ENCODE results near the gene CUX1. TPM values are rescaled to one million over a fixed set of nuclear protein-coding genes. Genes with fewer than 3 reads are reported as not detected.
A peak's percentile ranks its signal among the peaks of the same experiment; 100 is the strongest.
"Not testable (repeated sequence)": the region's sequence is repeated elsewhere in the genome, so short reads cannot be mapped to it uniquely, and the experiment has no call there.

CUX1 gene
- polyA plus RNA-seq, 3 donors from 2014 or later, result 3.1 to 25.9 (median 12.5) TPM

- H3K4me1 Mint-ChIP-seq, result peaks cover 19 to 25% of the 10 kb centered on the region in 2 donors
- H3K27ac Mint-ChIP-seq, result peak overlapping the region in 1 of 6 donors; percentile 53
- no peak for DNase-seq
- peaks cover 2 to 7% (median 6%) of the 10 kb centered on the region in 3 donors for H3K27me3 Mint-ChIP-seq (ENCODE audit: low read depth in 3 of 3)
- H3K4me3 Mint-ChIP-seq, result peak overlapping the region; percentile 69 to 79 (median 72)
- no peaks in the 10 kb centered on the region for H3K36me3 Mint-ChIP-seq
- no peaks in the 10 kb centered on the region for H3K9me3 Mint-ChIP-seq
These were observed 3.9 kb upstream of the CUX1 start for GRCh38 chr7:101813402-101814019.

DNA sequence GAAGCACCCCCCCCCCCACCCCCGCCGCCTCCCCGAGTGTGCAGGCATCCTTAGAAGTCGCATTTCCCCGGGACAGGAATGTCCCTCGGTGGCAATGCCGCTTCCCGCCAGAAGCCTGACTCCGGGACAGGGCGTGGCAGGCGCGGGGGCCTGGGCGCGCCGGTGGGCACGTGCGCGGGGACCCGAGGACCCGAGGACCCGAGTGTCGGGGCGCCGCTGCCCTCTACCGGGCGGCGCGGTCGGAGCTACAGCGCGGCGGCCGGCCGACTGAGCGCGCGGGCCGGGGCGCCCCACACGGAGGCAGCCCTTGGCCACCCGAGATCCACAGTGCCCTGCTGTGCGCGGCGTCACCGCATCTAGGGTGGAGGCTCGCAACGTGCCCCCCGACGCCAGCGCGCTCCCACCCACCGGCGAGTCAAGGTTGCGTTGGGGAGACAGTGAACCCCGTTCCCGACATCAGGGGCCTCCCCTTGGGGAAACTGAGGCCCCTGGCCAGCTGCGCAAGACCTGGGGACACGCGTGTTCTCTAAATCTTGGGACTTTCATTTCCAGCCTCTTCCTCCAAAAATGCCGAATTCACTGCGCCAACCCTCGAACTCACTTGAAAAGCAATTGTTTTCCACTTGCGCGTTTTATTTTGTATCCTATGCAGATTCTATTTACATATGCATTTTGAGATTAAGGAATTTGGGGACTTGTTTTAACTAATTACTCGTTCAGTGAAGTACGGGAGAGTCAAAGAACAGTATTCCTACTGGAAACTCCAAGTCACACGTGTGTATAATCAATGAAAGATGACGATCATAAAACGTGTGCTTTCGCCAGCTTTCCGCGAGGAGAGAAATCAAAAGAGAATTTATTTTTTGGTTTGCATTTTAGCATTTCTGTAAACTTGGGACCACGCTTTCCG is 3.1 kb upstream of the CUX1 start:
- DNase-seq, result peak; percentile 50 to 55 (median 51)
- H3K27ac Mint-ChIP-seq, result peak overlapping the region; percentile 2 to 85 (median 47)
- no peaks in the 10 kb centered on the region for H3K36me3 Mint-ChIP-seq
- peaks cover 0 to 7% (median 6%) of the 10 kb centered on the region in 3 donors for H3K27me3 Mint-ChIP-seq (ENCODE audit: low read depth in 3 of 3)
- peaks cover 21 to 30% of the 10 kb centered on the region in 2 donors for H3K4me1 Mint-ChIP-seq
- H3K9me3 Mint-ChIP-seq, result no peaks in the 10 kb centered on the region
- H3K4me3 Mint-ChIP-seq, result peak overlapping the region; percentile 85 to 97 (median 95)

DNA sequence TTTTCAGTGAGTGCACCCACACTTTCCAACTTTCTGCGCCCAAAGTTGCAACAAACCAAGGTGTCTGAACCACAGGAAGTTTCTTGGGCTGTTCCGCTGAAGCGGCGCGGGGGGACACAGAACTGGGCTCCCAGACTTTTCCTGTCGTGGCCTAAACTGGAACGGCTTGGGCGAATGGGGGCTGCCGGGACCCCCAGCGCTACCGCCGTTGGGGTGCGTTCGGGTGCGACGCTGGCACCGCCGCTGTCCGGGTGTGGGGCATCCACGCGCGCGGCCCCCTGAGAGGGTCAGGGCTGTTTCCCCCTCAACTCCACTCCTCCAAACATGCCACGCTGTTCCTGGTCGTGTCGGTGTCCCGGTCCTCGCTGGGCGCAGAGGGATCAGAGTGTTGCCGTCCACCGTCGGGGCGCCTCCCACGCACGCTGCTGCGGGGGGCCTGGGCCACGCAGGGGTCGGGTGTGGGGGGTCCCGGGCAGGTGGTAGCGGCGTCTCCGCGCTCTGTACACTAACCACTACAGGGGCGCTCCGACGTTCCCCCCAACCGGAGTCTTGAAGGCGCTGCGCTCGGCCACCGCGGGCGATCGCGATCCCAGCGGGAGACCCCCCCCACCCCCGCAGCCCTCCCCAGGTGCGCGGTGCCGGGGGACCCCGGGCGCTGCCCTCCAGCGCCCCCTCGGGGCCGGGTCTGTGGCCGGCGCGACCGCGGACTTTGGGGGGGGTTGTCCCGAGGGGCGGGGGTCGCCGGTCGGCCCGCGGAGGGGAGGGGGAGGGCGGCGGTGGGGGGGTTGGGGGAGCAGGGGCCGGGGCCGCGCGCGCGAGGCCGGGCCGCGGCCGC is 2.2 kb upstream of the CUX1 start:
- Mint-ChIP-seq H3K4me3 (peak overlapping the region; percentile 85 to 97 (median 95)), H3K36me3 (no peaks in the 10 kb centered on the region), H3K27ac (peak overlapping the region; percentile 2 to 85 (median 47)), H3K4me1 (peaks cover 22 to 39% of the 10 kb centered on the region in 2 donors), H3K9me3 (no peaks in the 10 kb centered on the region), H3K27me3 (ENCODE audit: low read depth in 3 of 3) (peaks cover 0 to 7% (median 6%) of the 10 kb centered on the region in 3 donors)
- DNase-seq, result peak; percentile 68 to 71 (median 68)

DNA sequence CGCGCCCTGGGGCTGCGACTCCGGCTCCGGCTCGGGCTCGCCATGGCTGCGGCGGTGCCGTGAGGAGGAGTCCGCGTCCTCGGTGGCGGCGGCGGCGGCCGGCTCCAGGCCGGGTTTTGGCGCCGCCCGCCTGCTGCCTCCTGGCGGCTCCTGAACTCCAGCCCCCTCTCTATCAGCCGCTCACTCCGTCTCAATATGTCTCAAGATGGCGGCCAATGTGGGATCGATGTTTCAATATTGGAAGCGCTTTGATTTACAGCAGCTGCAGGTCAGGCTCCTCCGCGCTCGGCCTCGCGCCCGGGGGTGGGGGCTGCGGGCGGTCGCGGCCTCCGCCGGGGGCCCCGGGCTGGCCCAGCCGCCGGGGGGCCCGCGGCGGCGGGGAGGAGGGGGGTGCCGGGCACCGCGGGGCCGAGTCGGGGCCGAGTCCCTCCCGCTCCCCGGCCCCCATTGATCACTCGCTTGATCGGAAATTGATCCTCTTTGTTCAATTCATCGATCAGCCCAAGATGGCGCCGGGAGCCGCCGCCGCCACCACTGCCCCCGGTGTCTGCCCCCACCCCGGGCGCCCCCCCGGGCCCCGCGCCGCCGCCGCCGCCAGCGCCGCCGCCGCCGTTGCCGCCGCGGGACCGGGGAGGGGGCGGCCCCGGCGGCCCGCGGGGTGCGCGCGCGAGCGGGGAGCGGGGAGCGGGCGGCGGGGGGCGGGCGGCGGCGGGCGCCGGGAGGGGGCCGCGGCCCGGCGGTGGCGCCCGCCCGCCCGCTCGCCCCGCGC is 1.4 kb upstream of the CUX1 start:
- H3K36me3 Mint-ChIP-seq, result no peaks in the 10 kb centered on the region
- no peaks in the 10 kb centered on the region for H3K9me3 Mint-ChIP-seq
- H3K4me3 Mint-ChIP-seq, result peak overlapping the region; percentile 77 to 89 (median 84)
- peak; percentile 66 to 73 (median 73) for DNase-seq
- peak overlapping the region in 3 of 6 donors; percentile 69 to 85 (median 71) for H3K27ac Mint-ChIP-seq
- peaks cover 22 to 47% of the 10 kb centered on the region in 2 donors for H3K4me1 Mint-ChIP-seq
- peaks cover 0 to 7% (median 6%) of the 10 kb centered on the region in 3 donors for H3K27me3 Mint-ChIP-seq (ENCODE audit: low read depth in 3 of 3)

DNA sequence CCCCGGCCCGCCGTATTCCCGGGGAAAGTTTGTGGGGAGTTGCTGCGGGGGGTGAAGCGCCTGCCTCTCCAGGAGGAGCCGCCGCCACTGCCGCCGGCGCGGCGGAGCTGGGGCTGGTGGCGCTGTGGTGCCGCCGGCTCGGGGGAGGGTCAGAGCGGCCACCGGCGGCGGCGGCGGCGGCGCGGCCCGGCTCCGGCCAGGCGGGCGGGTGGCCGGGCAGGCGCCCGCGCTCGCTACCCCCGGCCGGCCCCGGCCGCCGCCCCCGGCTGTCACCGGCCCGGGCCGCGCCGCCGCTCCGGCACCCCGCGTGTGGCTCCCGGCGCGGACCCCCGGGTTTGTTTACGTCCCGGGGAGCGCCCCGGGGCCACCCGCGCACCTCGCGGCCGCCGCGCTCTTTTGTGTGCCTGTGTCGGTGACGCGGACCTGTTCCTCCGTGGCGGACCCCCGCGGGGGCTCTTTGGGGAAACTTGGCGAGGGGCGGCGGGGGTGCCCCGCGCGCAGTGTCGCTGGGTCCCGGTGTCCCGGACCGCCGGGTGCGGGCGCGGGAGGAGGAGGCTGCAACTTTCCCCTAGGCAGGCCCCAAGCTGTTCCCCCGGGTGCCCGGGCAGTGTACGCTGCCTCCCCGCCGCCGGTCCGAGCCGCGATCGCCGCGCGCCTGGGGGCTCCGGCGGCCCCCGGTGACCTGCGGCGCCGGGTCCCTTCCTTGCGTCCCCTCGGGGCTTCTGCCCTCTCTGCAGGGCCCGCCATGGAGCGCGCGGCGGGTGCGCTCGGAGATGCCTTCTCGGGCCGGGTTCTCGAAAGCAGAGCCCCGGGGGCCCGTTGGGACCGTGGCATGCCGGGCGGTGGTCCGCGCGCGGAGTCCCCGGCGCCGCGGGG is 593 bp upstream of the CUX1 start:
- peaks cover 22 to 49% of the 10 kb centered on the region in 2 donors for H3K4me1 Mint-ChIP-seq
- H3K4me3 Mint-ChIP-seq, result peak overlapping the region in 2 of 5 donors; percentile 56 to 58
- DNase-seq, result peak; percentile 7 to 26 (median 19)
- H3K36me3 Mint-ChIP-seq, result no peaks in the 10 kb centered on the region
- no peaks in the 10 kb centered on the region for H3K9me3 Mint-ChIP-seq
- H3K27ac Mint-ChIP-seq, result no peak overlapping the region
- H3K27me3 Mint-ChIP-seq (ENCODE audit: low read depth in 3 of 3), result peaks cover 0 to 7% (median 6%) of the 10 kb centered on the region in 3 donors

GRCh38 chr7:101818287-101819071 is 1.1 kb downstream of the CUX1 start:
- Mint-ChIP-seq H3K4me1 (peaks cover 25 to 53% of the 10 kb centered on the region in 2 donors), H3K36me3 (no peaks in the 10 kb centered on the region), H3K27me3 (ENCODE audit: low read depth in 3 of 3) (peaks cover 0 to 6% (median 4%) of the 10 kb centered on the region in 3 donors), H3K4me3 (peak overlapping the region; percentile 77 to 85 (median 81)), H3K27ac (peak overlapping the region in 2 of 6 donors; percentile 40 to 61), H3K9me3 (no peaks in the 10 kb centered on the region)
- no peak for DNase-seq

DNA sequence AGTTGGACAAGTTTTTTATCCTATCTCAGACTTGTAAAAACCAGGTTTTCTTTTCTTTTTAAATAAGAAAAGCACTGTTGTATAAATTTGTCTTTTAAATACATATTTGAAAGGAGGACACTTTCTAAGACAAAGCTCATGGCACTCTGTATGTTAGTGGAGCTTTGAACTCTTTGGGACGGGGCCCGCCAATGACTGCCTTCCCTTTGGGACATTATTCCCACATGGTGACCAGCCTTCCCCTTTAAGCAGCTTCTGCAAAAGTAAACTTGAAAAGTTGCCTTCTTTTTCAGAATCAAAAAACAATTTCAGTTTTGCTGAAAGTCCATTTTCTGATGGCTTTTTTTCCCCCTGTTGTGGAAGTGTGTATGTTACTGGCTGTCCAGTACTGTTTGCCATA is 1.8 kb downstream of the CUX1 start:
- Mint-ChIP-seq H3K27ac (no peak overlapping the region), H3K9me3 (no peaks in the 10 kb centered on the region), H3K4me3 (peak overlapping the region in 1 of 5 donors; percentile 83), H3K36me3 (no peaks in the 10 kb centered on the region), H3K27me3 (ENCODE audit: low read depth in 3 of 3) (peaks cover 0 to 6% (median 4%) of the 10 kb centered on the region in 3 donors), H3K4me1 (peaks cover 24 to 53% of the 10 kb centered on the region in 2 donors)
- no peak for DNase-seq

DNA sequence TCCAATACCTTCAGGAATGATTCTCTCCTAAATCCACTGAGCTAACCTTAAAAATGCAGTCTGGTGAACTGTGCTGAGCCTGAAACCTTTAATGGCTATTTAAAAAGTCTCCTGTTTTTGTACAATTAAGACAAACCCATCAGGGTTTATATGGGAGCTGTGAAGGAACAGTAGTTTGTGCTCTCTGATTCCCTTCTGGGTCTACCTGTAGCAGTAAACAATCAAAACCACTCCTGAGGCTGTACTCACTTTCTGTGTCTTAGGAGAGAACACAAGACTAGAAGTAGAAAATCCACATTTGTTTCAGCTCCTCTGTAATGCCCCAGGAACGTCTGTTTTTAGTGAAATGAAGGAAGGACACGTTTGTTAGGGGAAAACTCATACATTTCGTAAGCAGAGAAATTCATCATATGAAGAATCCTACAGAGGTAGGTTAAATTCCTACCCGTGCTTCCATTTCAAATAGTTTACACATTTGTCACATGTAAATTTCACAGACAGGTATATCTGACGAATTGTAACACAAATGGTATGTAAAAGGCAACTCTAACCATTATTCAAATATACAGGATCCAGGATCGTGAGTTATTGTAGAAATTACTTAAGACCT is 2.6 kb downstream of the CUX1 start:
- H3K27ac Mint-ChIP-seq, result no peak overlapping the region
- no peak overlapping the region for H3K4me3 Mint-ChIP-seq
- H3K36me3 Mint-ChIP-seq, result no peaks in the 10 kb centered on the region
- no peak for DNase-seq
- peaks cover 0 to 1% (median 0%) of the 10 kb centered on the region in 3 donors for H3K27me3 Mint-ChIP-seq (ENCODE audit: low read depth in 3 of 3)
- peaks cover 20 to 45% of the 10 kb centered on the region in 2 donors for H3K4me1 Mint-ChIP-seq
- H3K9me3 Mint-ChIP-seq, result no peaks in the 10 kb centered on the region

- Mint-ChIP-seq H3K36me3 (no peaks in the 10 kb centered on the region), H3K9me3 (no peaks in the 10 kb centered on the region), H3K4me1 (peaks cover 22 to 45% of the 10 kb centered on the region in 2 donors), H3K4me3 (no peak overlapping the region), H3K27ac (peak overlapping the region in 1 of 6 donors; percentile 29), H3K27me3 (ENCODE audit: low read depth in 3 of 3) (peaks cover 0 to 1% (median 0%) of the 10 kb centered on the region in 3 donors)
- no peak for DNase-seq
These were observed 3.3 kb downstream of the CUX1 start for GRCh38 chr7:101820703-101821102.

- H3K4me1 Mint-ChIP-seq, result peaks cover 21 to 43% of the 10 kb centered on the region in 2 donors
- H3K27ac Mint-ChIP-seq; H3K36me3 Mint-ChIP-seq; H3K9me3 Mint-ChIP-seq; H3K27me3 Mint-ChIP-seq (ENCODE audit: low read depth in 3 of 3); DNase-seq; H3K4me3 Mint-ChIP-seq: not testable (repeated sequence)
These were observed 5.2 kb downstream of the CUX1 start for GRCh38 chr7:101822632-101823031.

- H3K27ac Mint-ChIP-seq, result no peak overlapping the region
- H3K36me3 Mint-ChIP-seq, result peaks cover 0 to 4% (median 4%) of the 10 kb centered on the region in 3 donors
- no peak overlapping the region for H3K4me3 Mint-ChIP-seq
- peaks cover 18 to 38% of the 10 kb centered on the region in 2 donors for H3K4me1 Mint-ChIP-seq
- no peak for DNase-seq
- H3K27me3 Mint-ChIP-seq (ENCODE audit: low read depth in 3 of 3), result peaks cover 0 to 2% (median 0%) of the 10 kb centered on the region in 3 donors
- H3K9me3 Mint-ChIP-seq, result no peaks in the 10 kb centered on the region
These were observed 5.7 kb downstream of the CUX1 start for GRCh38 chr7:101823096-101823495.

Data from immature natural killer cell (primary cell).